HEK293 (cell line): ENCODE data around the gene CKS1B.

ENCODE experiments used
- BCL6B ChIP-seq: fragments of 450-650 bp; formaldehyde crosslinking; IDR thresholded peaks from 2 replicates; pipeline ENCODE4 v1.5.1; 2017; ENCODE audit warnings: missing biosample characterization, missing genetic modification characterization
- GLI2 ChIP-seq: fragments of 450-650 bp; formaldehyde crosslinking; IDR thresholded peaks from 2 replicates; pipeline ENCODE4; 2017; ENCODE audit warnings: missing biosample characterization, missing genetic modification characterization, low read depth, borderline replicate concordance
- KLF16 ChIP-seq: fragments of 450-650 bp; formaldehyde crosslinking; IDR thresholded peaks from 2 replicates; pipeline ENCODE4 v1.5.1; 2017; ENCODE audit warnings: missing biosample characterization, missing genetic modification characterization
- OSR2 ChIP-seq: fragments of 450-650 bp; formaldehyde crosslinking; IDR thresholded peaks from 2 replicates; pipeline ENCODE4 v1.5.1; 2016; ENCODE audit warnings: missing biosample characterization, missing genetic modification characterization
- PRDM2 ChIP-seq: fragments of 450-650 bp; formaldehyde crosslinking; IDR thresholded peaks from 2 replicates; pipeline ENCODE4 v1.5.1; 2016; ENCODE audit warnings: missing biosample characterization, missing genetic modification characterization, borderline replicate concordance
- TRIM28 ChIP-seq: IDR thresholded peaks from 2 replicates; pipeline ENCODE4 v1.6.1; 2011; ENCODE audit warnings: low read length, control low read depth, borderline replicate concordance
- ZBTB44 ChIP-seq: fragments of 450-650 bp; IDR thresholded peaks from 2 replicates; pipeline ENCODE4 v1.5.1; 2018; ENCODE audit warnings: missing biosample characterization, mild to moderate bottlenecking, missing genetic modification characterization
- ZIC2 ChIP-seq: fragments of 450-650 bp; formaldehyde crosslinking; IDR thresholded peaks from 2 replicates; pipeline ENCODE4 v1.5.1; 2016; ENCODE audit warnings: missing biosample characterization, missing genetic modification characterization
- ZNF155 ChIP-seq: fragments of 450-650 bp; formaldehyde crosslinking; IDR thresholded peaks from 2 replicates; pipeline ENCODE4 v1.5.1; 2016; ENCODE audit warnings: missing biosample characterization, missing genetic modification characterization
- ZNF202 ChIP-seq: fragments of 450-650 bp; formaldehyde crosslinking; IDR thresholded peaks from 2 replicates; pipeline ENCODE4 v1.5.1; 2016; ENCODE audit warnings: missing biosample characterization, missing genetic modification characterization, borderline replicate concordance
- ZNF354C ChIP-seq: fragments of 450-650 bp; formaldehyde crosslinking; IDR thresholded peaks from 2 replicates; pipeline ENCODE4 v1.5.1; 2016; ENCODE audit warnings: missing biosample characterization, missing genetic modification characterization, low read depth, borderline replicate concordance
- ZNF473 ChIP-seq: fragments of 450-650 bp; formaldehyde crosslinking; IDR thresholded peaks from 2 replicates; pipeline ENCODE4 v1.5.1; 2017; ENCODE audit warnings: missing biosample characterization, missing genetic modification characterization
- ZNF548 ChIP-seq: fragments of 450-650 bp; formaldehyde crosslinking; IDR thresholded peaks from 2 replicates; pipeline ENCODE4 v1.5.1; 2016; ENCODE audit warnings: missing biosample characterization, missing genetic modification characterization
- ZNF645 ChIP-seq: fragments of 450-650 bp; formaldehyde crosslinking; IDR thresholded peaks from 2 replicates; pipeline ENCODE4; 2016; ENCODE audit warnings: missing biosample characterization, missing genetic modification characterization
- ZNF658 ChIP-seq: fragments of 450-650 bp; formaldehyde crosslinking; IDR thresholded peaks from 2 replicates; pipeline ENCODE4; 2016; ENCODE audit warnings: missing biosample characterization, missing genetic modification characterization
- ZNF843 ChIP-seq: fragments of 450-650 bp; formaldehyde crosslinking; IDR thresholded peaks from 2 replicates; pipeline ENCODE4 v1.5.1; 2016; ENCODE audit warnings: missing biosample characterization, missing genetic modification characterization
- ZSCAN30 ChIP-seq: fragments of 450-650 bp; IDR thresholded peaks from 2 replicates; pipeline ENCODE4 v1.5.1; 2018; ENCODE audit warnings: missing biosample characterization, mild to moderate bottlenecking, missing genetic modification characterization, moderate library complexity
- TF ChIP-seq, protein P1 (sequence below): fragments of 450-650 bp; formaldehyde crosslinking; IDR thresholded peaks from 2 replicates; pipeline ENCODE4 v1.5.1; 2016; ENCODE audit warnings: missing biosample characterization, missing genetic modification characterization, low read depth
- TF ChIP-seq, protein P2 (sequence below): fragments of 450-650 bp; IDR thresholded peaks from 2 replicates; pipeline ENCODE4 v1.5.1; 2018; ENCODE audit warnings: missing biosample characterization, missing genetic modification characterization
- TF ChIP-seq, protein P3 (sequence below): fragments of 450-650 bp; formaldehyde crosslinking; IDR thresholded peaks from 2 replicates; pipeline ENCODE4 v1.5.1; 2016; ENCODE audit warnings: missing biosample characterization, missing genetic modification characterization
- TF ChIP-seq, protein P4 (sequence below): fragments of 450-650 bp; formaldehyde crosslinking; IDR thresholded peaks from 2 replicates; pipeline ENCODE4 v1.5.1; 2016; ENCODE audit warnings: missing biosample characterization, missing genetic modification characterization

CKS1B gene

GRCh38 chr1:154961207-154962155 lies 13.0 kb upstream of the CKS1B start, which contains the start of gene PYGO2 (continued):
- TF ChIP-seq ZIC2 (tag by site-specific recombination), result peak; percentile 70
- peak; percentile 57; the same call in 1 of the 2 replicates for TF ChIP-seq ZNF843 (tag by site-specific recombination)
- TF ChIP-seq ZNF548 (tag by site-specific recombination), result no peak
- TF ChIP-seq, protein P1, sequence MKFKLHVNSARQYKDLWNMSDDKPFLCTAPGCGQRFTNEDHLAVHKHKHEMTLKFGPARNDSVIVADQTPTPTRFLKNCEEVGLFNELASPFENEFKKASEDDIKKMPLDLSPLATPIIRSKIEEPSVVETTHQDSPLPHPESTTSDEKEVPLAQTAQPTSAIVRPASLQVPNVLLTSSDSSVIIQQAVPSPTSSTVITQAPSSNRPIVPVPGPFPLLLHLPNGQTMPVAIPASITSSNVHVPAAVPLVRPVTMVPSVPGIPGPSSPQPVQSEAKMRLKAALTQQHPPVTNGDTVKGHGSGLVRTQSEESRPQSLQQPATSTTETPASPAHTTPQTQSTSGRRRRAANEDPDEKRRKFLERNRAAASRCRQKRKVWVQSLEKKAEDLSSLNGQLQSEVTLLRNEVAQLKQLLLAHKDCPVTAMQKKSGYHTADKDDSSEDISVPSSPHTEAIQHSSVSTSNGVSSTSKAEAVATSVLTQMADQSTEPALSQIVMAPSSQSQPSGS (tag by site-specific recombination), result no peak
- TF ChIP-seq ZNF645 (tag by site-specific recombination), result no peak
- peak; percentile 8; the same call in 1 of the 2 replicates for TF ChIP-seq ZBTB44 (tag by site-specific recombination)
- TF ChIP-seq PRDM2, result no peak
- TF ChIP-seq ZNF658 (tag by site-specific recombination), result no peak
- TF ChIP-seq, protein P2, sequence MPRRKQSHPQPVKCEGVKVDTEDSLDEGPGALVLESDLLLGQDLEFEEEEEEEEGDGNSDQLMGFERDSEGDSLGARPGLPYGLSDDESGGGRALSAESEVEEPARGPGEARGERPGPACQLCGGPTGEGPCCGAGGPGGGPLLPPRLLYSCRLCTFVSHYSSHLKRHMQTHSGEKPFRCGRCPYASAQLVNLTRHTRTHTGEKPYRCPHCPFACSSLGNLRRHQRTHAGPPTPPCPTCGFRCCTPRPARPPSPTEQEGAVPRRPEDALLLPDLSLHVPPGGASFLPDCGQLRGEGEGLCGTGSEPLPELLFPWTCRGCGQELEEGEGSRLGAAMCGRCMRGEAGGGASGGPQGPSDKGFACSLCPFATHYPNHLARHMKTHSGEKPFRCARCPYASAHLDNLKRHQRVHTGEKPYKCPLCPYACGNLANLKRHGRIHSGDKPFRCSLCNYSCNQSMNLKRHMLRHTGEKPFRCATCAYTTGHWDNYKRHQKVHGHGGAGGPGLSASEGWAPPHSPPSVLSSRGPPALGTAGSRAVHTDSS (tag by site-specific recombination), result no peak
- TF ChIP-seq ZNF354C (tag by site-specific recombination), result no peak
- no peak for TF ChIP-seq ZNF155
- no peak for TF ChIP-seq TRIM28
- TF ChIP-seq, protein P3, sequence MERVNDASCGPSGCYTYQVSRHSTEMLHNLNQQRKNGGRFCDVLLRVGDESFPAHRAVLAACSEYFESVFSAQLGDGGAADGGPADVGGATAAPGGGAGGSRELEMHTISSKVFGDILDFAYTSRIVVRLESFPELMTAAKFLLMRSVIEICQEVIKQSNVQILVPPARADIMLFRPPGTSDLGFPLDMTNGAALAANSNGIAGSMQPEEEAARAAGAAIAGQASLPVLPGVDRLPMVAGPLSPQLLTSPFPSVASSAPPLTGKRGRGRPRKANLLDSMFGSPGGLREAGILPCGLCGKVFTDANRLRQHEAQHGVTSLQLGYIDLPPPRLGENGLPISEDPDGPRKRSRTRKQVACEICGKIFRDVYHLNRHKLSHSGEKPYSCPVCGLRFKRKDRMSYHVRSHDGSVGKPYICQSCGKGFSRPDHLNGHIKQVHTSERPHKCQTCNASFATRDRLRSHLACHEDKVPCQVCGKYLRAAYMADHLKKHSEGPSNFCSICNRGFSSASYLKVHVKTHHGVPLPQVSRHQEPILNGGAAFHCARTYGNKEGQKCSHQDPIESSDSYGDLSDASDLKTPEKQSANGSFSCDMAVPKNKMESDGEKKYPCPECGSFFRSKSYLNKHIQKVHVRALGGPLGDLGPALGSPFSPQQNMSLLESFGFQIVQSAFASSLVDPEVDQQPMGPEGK (tag by site-specific recombination), result peak; percentile 94
- no peak for TF ChIP-seq ZNF473 (tag by site-specific recombination)
- TF ChIP-seq BCL6B (tag by site-specific recombination), result no peak
- TF ChIP-seq ZNF202 (tag by site-specific recombination), result no peak; the same call in 1 of the 2 replicates
- TF ChIP-seq ZSCAN30 (tag by site-specific recombination), result peak; percentile 74
- TF ChIP-seq, protein P4, sequence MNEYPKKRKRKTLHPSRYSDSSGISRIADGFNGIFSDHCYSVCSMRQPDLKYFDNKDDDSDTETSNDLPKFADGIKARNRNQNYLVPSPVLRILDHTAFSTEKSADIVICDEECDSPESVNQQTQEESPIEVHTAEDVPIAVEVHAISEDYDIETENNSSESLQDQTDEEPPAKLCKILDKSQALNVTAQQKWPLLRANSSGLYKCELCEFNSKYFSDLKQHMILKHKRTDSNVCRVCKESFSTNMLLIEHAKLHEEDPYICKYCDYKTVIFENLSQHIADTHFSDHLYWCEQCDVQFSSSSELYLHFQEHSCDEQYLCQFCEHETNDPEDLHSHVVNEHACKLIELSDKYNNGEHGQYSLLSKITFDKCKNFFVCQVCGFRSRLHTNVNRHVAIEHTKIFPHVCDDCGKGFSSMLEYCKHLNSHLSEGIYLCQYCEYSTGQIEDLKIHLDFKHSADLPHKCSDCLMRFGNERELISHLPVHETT (tag by site-specific recombination), result no peak; the same call in 1 of the 2 replicates
- TF ChIP-seq OSR2 (tag by site-specific recombination), result no peak
- TF ChIP-seq KLF16, result peak; percentile 95
- TF ChIP-seq GLI2 (tag by site-specific recombination), result no peak
